Activated CD4-positive, alpha-beta T cell treated with anti-CD3 and anti-CD28 coated beads, Interleukin-2, amount 50 U/mL, for 16 hours (primary cell): ENCODE data around the gene PKP3.
"Not testable (repeated sequence)": the region's sequence is repeated elsewhere in the genome, so short reads cannot be mapped to it uniquely, and the experiment has no call there.

Experiments
- DNase-seq: peaks from one replicate; pipeline ENCODE4 v3.0.0-alpha.2; 2020

PKP3 gene

GRCh38 chr11:396948-397548 is 3.0 kb downstream of the PKP3 start:
- DNase-seq: peak; percentile 60

DNA sequence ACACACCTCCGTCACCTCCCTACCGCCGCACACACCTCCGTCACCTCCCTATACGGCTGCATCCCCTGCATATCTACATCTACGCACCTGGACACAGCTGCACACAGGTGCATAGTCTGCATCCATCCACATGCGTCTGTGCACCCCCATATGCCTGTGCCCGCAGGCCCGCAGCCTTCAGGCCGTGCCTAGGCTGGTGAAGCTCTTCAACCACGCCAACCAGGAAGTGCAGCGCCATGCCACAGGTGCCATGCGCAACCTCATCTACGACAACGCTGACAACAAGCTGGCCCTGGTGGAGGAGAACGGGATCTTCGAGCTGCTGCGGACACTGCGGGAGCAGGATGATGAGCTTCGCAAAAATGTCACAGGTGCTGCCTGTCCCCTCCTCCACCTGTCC is 4.8 kb downstream of the PKP3 start:
- DNase-seq: no peak

GRCh38 chr11:399731-400211 is 5.8 kb downstream of the PKP3 start:
- no peak for DNase-seq

GRCh38 chr11:400241-400689 is 6.3 kb downstream of the PKP3 start:
- DNase-seq: no peak

DNA sequence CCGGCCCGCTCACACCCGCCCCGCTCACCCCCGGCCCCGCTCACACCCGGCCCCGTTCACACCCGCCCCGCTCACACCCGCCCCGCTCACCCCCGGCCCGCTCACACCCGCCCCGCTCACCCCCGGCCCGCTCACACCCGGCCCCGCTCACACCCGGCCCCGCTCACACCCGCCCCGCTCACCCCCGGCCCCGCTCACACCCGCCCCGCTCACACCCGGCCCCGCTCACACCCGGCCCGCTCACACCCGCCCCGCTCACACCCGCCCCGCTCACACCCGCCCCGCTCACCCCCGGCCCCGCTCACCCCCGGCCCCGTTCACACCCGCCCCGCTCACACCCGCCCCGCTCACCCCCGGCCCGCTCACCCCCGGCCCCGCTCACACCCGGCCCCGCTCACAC is 7.2 kb downstream of the PKP3 start:
- DNase-seq: not testable (repeated sequence)

- no peak for DNase-seq
These were observed 9.2 kb downstream of the PKP3 start for GRCh38 chr11:403021-403760.

- DNase-seq: no peak
These were observed 9.9 kb downstream of the PKP3 start for GRCh38 chr11:403761-404431.

- no peak for DNase-seq
These were observed 10.7 kb downstream of the PKP3 start for GRCh38 chr11:404551-405264.

DNA sequence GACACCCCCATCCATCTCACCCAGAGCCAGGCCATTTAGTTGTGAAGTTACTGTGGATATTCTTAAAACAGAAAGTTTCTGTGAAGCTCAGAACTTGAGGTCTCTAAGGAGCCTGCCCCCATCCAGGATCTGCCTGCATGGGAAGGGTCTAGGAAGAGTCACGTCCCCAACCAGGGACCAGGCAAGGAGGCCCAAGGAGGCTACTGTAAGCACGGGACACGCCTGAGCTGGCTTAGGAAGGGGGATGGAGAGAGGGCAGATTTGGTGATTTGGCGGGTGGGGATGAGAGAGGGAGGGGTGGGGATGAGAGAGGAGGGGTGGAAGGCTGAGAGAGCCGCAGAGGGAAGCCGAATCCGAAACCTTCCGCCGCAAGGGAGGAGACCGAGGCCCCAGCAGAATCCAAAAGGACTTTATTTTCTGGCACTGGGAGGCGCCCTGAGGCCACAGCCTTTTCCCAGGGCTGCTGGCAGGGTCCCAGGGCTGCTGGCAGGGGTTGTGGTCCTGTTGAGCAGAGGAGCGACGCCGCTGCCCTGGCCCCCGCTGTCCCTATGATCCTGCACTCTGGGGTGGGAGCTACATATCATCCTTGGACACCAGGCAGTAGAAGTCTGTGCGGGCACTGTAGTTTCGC is 11.4 kb downstream of the PKP3 start:
- DNase-seq: no peak

GRCh38 chr11:405954-406795 is 12.2 kb downstream of the PKP3 start:
- DNase-seq: no peak

DNA sequence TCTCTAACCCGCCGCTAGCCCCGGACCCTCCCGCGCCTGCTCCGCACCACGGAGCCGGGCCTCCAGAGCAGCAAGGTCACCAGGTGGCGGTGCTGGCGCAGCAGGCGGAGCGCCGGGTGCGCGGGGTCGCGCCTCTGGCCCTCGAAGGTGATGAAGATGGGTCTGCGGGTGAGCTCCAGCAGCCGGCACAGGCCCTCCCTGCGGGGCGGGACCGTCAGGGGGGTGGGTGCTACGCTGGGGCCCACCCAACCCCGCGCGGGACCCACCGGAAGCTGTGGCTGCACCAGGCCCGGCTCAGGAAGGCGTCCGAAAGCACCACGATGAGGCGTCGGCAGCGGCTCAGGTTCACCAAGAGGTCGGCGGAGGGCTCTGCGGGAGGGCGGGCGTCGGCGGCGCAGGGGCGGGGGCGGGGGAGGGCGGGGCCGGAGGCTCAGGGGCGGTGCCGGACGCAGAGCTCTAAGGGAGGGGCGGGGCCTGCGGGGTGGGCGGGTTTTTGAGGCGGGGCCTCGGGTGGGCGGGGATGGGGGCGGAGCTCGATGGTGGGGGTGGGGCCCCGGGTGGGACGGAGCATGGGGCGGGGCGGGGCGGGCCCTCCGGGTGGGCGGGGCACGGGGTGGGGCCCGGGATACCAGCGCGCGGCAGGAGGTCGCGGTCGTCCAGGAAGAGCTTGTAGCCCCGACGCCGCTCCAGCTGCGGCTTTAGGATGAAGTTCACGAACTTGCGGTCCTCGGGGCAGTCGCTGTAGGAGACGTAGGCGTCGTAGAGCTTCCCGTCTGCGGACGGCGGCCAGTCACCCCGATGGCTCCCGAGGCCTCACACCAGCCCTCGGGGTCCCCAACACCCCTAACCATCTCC is 13.0 kb downstream of the PKP3 start:
- DNase-seq: peak; percentile 90

DNA sequence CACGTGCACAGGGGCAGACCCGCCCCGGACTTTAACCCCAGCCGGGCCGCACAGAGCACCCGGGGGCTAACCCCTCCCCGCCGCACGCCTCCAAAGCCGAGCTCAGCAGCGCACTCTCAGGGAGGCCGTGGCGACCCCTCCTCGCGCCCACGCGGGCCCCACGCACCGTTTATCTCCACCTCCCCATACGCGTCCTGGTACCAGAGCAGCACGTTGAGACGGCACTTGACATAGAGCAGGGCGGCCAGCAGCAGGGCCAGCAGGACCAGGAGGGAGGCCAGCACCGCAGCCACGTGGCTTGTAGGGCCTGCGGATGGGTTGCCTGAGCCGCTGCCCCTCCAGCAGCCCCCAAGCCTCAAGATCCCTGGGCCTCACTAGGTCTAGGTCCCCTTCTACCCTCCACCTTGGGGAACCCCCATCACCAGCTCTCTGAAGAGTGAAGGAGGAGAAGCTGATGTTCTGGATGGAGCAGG is 13.7 kb downstream of the PKP3 start:
- no peak for DNase-seq

DNA sequence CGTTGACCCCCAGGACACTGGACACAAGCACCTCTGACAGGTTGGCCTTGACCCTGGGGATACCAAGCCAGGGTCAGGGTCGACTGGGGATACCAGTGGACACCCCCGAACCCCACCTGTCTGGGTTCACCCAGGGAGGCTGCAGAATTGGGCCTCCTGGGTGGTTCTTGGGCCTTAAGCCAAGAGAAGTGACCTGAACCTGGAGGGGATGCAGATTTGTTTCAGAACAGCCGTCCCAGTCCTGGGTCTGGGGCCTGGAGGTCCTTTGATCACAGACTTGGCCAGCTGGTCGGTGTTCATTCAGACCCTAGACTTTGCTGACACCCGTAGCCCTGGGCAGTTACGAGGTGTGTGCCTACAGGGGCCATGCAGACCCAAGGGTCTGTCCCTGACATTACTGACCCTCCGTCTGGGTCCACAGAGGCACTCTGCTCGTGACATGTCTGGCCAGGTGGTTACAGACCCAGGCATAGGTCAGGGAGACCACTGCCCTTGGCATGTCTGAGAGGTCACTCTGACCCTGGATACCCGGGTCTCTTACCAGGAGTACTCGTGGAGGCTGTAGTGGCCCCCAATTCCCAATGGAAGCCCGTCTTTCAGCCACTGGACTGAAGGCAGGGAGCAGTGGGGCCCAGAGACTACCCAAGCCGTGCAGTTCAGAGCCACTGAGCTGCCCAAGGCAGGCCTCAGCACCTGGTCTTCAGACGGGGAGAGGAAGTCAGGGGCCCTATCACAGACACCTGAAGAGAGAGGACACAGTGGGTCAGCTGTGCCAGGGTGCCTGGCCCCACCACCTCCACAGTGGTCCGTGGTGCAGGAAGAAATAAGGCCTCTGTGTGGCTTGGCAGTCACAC is 14.4 kb downstream of the PKP3 start:
- no peak for DNase-seq

DNA sequence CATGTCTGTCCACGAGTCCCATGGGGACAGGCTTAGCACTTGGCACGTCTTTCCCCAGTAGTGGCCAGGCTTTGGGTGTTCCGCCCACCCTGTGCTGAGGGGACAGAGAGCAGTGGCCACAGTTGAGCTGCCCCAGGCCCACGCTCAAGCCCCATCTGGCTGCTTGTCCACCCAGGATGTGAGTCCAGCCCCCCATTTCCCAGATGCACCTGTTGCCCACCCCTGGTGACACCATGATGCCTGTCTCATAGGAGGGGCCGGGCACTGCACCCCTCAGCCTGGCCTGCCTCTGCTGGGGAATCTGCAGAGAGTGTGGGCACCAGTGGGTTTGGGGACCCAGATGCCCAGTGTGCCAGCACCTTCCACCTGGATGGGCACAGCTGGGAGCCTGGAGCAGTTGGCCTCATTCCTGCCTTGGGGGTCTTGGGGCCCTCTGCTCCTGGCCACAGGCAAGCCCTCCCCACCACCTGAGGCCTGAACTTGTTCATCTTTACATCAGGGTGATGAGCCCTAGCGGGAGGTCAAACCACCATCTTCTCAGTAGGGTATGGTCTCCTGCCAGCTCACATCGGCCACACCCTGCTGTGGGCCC is 15.1 kb downstream of the PKP3 start:
- no peak for DNase-seq

- no peak for DNase-seq
These were observed 15.8 kb downstream of the PKP3 start for GRCh38 chr11:409600-410483.

DNA sequence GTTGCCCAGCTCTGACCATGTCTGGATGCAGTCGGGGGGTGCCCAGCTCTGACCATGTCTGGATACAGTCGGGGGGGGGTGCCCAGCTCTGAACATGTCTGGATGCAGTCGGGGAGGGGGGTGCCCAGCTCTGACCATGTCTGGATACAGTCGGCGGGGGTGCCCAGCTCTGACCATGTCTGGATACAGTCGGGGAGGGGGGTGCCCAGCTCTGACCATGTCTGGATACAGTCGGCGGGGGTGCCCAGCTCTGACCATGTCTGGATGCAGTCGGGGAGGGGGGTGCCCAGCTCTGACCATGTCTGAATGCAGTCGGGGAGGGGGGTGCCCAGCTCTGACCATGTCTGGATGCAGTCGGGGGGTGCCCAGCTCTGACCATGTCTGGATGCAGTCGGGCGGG is 16.7 kb downstream of the PKP3 start:
- DNase-seq: not testable (repeated sequence)

DNA sequence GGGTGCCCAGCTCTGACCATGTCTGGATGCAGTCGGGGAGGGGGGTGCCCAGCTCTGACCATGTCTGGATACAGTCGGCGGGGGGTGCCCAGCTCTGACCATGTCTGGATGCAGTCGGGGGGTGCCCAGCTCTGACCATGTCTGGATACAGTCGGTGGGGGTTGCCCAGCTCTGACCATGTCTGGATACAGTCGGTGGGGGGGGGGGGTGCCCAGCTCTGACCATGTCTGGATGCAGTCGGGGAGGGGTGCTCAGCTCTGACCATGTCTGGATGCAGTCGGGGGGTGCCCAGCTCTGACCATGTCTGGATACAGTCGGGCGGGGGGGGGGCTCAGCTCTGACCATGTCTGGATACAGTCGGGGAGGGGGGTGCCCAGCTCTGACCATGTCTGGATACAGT is 17.5 kb downstream of the PKP3 start:
- not testable (repeated sequence) for DNase-seq

DNA sequence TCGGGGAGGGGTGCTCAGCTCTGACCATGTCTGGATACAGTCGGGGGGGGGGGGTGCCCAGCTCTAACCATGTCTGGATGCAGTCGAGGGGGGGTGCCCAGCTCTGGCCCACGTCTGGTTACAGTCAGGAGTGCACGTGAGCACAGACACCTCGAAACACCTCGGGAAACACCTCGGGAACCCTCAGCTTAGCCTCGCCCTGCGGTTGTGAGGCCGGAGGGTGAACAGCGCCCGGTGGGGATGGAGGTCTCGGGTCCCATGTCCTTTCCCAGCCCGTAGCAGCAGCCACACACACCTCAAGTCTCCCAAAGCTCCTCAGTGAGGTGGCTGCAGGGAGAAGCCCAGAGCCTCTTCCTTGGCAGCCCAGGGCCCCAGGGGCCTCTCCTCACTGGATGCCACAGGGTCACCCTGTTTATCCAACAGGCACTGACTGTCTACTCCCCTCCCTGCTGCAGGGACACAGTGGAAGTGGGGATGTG is 18.7 kb downstream of the PKP3 start:
- no peak for DNase-seq
